ENCODE results near the gene PLLP. TPM values are rescaled to one million over a fixed set of nuclear protein-coding genes. Genes with fewer than 3 reads are reported as not detected.

PLLP gene
- total RNA-seq, 1 donor from 2014 or later = not detected

DNA sequence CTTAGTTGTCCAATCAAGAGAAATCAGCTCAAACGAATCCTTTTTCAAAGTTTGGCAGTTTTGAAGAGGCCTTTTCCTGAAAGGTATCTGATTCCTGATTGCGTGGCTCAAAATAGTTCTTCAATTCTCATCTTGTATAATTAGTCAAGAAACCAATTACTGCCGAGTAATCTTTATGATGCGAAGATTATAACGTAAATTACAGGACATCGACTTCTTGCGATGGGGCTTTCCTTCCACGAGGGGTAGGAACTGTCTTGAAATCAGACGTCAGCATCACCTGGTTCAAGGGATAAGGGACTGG lies 40.1 kb downstream of the PLLP start:
- peaks cover 5% of the 10 kb centered on the region for H3K4me1 Mint-ChIP-seq (ENCODE audit: low read depth, unreplicated experiment)
- H3K9me3 Mint-ChIP-seq (ENCODE audit: unreplicated experiment) = peaks cover 2% of the 10 kb centered on the region
- H3K27me3 Mint-ChIP-seq (ENCODE audit: unreplicated experiment) = peaks cover 5% of the 10 kb centered on the region
- H3K4me3 Mint-ChIP-seq (ENCODE audit: unreplicated experiment) = peak overlapping the region; percentile 95
- no peaks in the 10 kb centered on the region for H3K36me3 Mint-ChIP-seq (ENCODE audit: unreplicated experiment)
- H3K27ac Mint-ChIP-seq (ENCODE audit: unreplicated experiment) = peak overlapping the region; percentile 94
- no peak for DNase-seq
- TF ChIP-seq, protein P1, sequence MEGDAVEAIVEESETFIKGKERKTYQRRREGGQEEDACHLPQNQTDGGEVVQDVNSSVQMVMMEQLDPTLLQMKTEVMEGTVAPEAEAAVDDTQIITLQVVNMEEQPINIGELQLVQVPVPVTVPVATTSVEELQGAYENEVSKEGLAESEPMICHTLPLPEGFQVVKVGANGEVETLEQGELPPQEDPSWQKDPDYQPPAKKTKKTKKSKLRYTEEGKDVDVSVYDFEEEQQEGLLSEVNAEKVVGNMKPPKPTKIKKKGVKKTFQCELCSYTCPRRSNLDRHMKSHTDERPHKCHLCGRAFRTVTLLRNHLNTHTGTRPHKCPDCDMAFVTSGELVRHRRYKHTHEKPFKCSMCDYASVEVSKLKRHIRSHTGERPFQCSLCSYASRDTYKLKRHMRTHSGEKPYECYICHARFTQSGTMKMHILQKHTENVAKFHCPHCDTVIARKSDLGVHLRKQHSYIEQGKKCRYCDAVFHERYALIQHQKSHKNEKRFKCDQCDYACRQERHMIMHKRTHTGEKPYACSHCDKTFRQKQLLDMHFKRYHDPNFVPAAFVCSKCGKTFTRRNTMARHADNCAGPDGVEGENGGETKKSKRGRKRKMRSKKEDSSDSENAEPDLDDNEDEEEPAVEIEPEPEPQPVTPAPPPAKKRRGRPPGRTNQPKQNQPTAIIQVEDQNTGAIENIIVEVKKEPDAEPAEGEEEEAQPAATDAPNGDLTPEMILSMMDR (IDR thresholded peaks at IDR 0.05; ENCODE audit: partially characterized antibody, unreplicated experiment) = no peak

DNA sequence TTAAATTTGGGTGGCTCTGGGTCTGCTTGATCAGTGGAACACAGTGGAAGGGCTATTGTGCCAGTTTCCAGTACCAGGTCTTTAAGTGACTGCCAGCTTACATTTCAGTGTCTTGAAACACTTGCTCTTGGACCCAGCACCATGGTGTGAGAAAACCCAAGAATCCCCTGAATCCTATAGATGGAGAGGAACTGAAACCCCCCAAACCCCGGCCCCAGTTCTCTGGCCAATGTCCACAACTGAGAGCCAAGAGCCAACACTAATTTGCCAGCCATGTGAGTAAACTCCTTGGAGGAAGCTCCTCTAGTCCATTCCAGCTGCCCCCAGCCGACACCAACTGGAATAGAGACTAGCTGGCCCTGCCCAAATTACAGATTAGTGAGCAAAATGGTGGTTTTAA lies 41.8 kb downstream of the PLLP start:
- TF ChIP-seq, protein P1 (IDR thresholded peaks at IDR 0.05; ENCODE audit: partially characterized antibody, unreplicated experiment) = no peak
- Mint-ChIP-seq H3K4me1 (ENCODE audit: low read depth, unreplicated experiment) (peaks cover 5% of the 10 kb centered on the region), H3K27ac (ENCODE audit: unreplicated experiment) (no peak overlapping the region), H3K4me3 (ENCODE audit: unreplicated experiment) (no peak overlapping the region), H3K9me3 (ENCODE audit: unreplicated experiment) (peaks cover 2% of the 10 kb centered on the region), H3K36me3 (ENCODE audit: unreplicated experiment) (no peaks in the 10 kb centered on the region), H3K27me3 (ENCODE audit: unreplicated experiment) (peaks cover 5% of the 10 kb centered on the region)
- no peak for DNase-seq

DNA sequence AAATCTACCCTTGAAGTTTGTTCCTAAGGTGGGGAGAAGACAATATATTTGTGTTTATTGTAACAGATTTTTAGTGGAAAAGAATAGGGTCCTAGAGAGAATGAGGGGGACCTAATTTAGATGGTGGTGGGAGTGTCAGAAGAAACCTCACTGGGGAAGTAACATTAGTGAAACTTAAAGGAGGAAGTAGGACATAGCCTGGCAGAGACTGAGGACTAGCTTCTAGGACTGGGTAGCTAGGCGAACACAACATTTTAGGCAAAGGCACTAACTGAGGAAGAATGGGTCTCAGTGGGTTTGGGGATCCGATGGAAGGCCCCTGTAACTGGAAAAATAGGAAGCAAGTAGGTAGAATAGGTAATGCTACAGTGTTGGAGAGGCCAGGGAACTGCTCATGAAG lies 43.6 kb downstream of the PLLP start:
- H3K4me1 Mint-ChIP-seq (ENCODE audit: low read depth, unreplicated experiment) = peaks cover 1% of the 10 kb centered on the region
- peaks cover 5% of the 10 kb centered on the region for H3K36me3 Mint-ChIP-seq (ENCODE audit: unreplicated experiment)
- peaks cover 2% of the 10 kb centered on the region for H3K9me3 Mint-ChIP-seq (ENCODE audit: unreplicated experiment)
- H3K4me3 Mint-ChIP-seq (ENCODE audit: unreplicated experiment) = no peak overlapping the region
- H3K27me3 Mint-ChIP-seq (ENCODE audit: unreplicated experiment) = peaks cover 5% of the 10 kb centered on the region
- TF ChIP-seq, protein P1 (IDR thresholded peaks at IDR 0.05; ENCODE audit: partially characterized antibody, unreplicated experiment) = no peak
- H3K27ac Mint-ChIP-seq (ENCODE audit: unreplicated experiment) = no peak overlapping the region
- no peak for DNase-seq

DNA sequence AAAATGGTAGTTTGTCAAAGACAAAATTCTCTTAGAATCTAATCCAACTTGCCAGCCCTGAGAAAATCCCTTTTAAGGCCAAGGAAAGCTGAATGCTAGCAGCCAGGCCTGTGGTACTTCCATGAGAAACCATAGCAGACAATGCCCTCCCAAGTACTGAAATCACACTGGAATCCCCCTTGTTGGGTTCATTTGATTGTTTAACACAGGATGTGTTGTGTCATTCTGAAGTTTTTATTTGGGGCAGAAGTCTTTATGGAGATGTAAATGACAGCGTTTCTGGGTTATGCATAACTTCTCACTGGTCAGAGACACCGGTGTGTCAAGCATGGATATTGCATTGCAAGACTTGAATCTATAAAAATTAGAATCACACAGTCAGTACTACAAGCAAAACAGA lies 45.4 kb downstream of the PLLP start:
- Mint-ChIP-seq H3K27ac (ENCODE audit: unreplicated experiment) (no peak overlapping the region), H3K4me3 (ENCODE audit: unreplicated experiment) (no peak overlapping the region), H3K36me3 (ENCODE audit: unreplicated experiment) (peaks cover 5% of the 10 kb centered on the region), H3K4me1 (ENCODE audit: low read depth, unreplicated experiment) (no peaks in the 10 kb centered on the region), H3K27me3 (ENCODE audit: unreplicated experiment) (peaks cover 5% of the 10 kb centered on the region), H3K9me3 (ENCODE audit: unreplicated experiment) (no peaks in the 10 kb centered on the region)
- DNase-seq = no peak
- TF ChIP-seq, protein P1 (IDR thresholded peaks at IDR 0.05; ENCODE audit: partially characterized antibody, unreplicated experiment) = no peak

DNA sequence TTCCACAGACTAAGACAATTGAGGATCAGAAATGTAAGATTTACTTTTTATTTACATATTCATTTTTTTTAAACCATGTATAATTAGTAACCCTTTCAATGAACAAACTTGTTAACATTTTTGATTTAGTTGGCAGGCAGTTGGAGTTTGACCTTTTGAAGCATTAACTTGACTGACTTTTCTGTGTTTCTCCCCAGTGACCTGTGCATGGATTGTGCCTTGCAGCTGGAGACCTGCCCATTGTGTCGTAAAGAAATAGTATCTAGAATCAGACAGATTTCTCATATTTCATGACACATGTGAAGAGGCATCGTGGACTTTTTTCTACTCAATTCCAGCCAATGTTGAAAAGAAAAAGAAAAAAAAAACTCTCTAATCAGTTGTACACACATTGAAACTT lies 45.8 kb downstream of the PLLP start:
- TF ChIP-seq, protein P1 (IDR thresholded peaks at IDR 0.05; ENCODE audit: partially characterized antibody, unreplicated experiment) = no peak
- H3K36me3 Mint-ChIP-seq (ENCODE audit: unreplicated experiment) = peaks cover 5% of the 10 kb centered on the region
- H3K4me1 Mint-ChIP-seq (ENCODE audit: low read depth, unreplicated experiment) = no peaks in the 10 kb centered on the region
- no peak overlapping the region for H3K27ac Mint-ChIP-seq (ENCODE audit: unreplicated experiment)
- peaks cover 6% of the 10 kb centered on the region for H3K27me3 Mint-ChIP-seq (ENCODE audit: unreplicated experiment)
- no peak for DNase-seq
- no peak overlapping the region for H3K4me3 Mint-ChIP-seq (ENCODE audit: unreplicated experiment)
- no peaks in the 10 kb centered on the region for H3K9me3 Mint-ChIP-seq (ENCODE audit: unreplicated experiment)
